ENCODE results near the gene LRRC66. TPM values are rescaled to one million over a fixed set of nuclear protein-coding genes. Genes with fewer than 3 reads are reported as not detected.
A peak's percentile ranks its signal among the peaks of the same experiment; 100 is the strongest.

The LRRC66 gene
- total and polyA plus RNA-seq, 2 experiments from 2014 or later = 0.24 TPM; not detected in 1

- peak overlapping the region; percentile 88 for H3K4me2 ChIP-seq
Observed at GRCh38 chr4:52052475-52052780, 32.3 kb upstream of the LRRC66 start.

DNA sequence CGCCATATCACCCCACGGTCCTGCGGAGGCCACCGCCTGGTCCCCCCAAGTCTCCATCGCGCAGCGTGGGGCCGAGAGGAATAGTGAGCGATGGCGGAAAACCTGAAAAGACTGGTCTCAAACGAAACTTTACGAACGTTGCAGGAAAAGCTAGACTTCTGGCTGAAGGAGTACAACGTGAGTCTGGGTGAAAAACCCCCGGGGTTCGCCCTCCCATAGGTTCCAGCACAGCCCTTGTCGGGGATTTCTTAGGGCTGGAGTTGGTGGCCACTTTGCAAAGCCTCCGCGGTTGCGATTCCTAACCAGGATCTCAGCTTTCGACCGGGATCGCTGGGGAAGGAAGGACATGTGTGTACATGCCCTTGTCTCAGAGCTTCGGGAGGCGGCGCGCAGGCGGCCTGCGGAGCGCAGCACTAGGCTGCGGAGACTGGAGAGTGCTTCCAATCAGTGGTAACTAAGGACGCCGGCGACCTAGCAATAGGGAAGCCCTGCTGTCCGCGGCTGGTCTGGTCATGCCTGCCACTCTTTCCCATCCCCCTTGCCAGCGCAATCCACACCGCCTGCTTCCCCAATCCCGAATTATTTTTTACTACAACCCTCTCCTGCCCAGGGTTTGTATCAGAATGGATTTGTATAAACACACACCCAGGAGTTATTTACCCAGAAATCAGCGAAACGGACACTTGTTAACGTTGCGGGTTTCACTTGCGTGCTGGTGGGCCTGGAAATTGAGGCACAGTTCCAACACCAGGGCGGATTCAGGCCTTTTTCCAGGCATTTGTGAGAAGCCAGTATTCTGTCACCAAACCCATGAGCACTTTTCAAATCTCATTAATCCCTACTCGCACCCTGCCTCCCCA, 31.7 kb upstream of the LRRC66 start:
- Mint-ChIP-seq H3K27ac (peak overlapping the region; percentile 84), H3K36me3 (ENCODE audit: low read depth) (peaks cover 8% of the 10 kb centered on the region; the same call in 2 of the 3 replicates), H3K27me3 (ENCODE audit: insufficient read depth, low read depth, poor library complexity) (peaks cover 22% of the 10 kb centered on the region), H3K4me1 (peaks cover 28% of the 10 kb centered on the region), H3K4me3 (peak overlapping the region; percentile 87), H3K9me3 (peaks cover 13% of the 10 kb centered on the region)
- peak overlapping the region; percentile 95 for H2AFZ ChIP-seq
- ATAC-seq = peak; percentile 98
- peak overlapping the region; percentile 88 for H3K4me2 ChIP-seq
- peak; percentile 94 for DNase-seq (ENCODE audit: low spot score)
- H3K9me2 ChIP-seq (ENCODE audit: insufficient read depth) = 0 out of 2 replicates have a peak, but pooled peaks cover 7% of the 10 kb centered on the region
- peak overlapping the region; percentile 77; the same call in 1 of the 2 replicates for H3K27ac ChIP-seq (ENCODE audit: low read depth)
- H3K4me3 ChIP-seq = peak overlapping the region; percentile 92
- H3K27me3 ChIP-seq (ENCODE audit: insufficient read depth) = peaks cover 40% of the 10 kb centered on the region
- H3K4me1 ChIP-seq (ENCODE audit: insufficient read depth) = peaks cover 25% of the 10 kb centered on the region
- H4K20me1 ChIP-seq (replicated peaks; ENCODE audit: insufficient read depth) = no peaks in the 10 kb centered on the region
- H3K36me3 ChIP-seq (ENCODE audit: insufficient read depth) = 0 out of 2 replicates have a peak, but pooled peaks cover 3% of the 10 kb centered on the region
- no peaks in the 10 kb centered on the region for H3F3A ChIP-seq (replicated peaks; ENCODE audit: low read depth)
- no peaks in the 10 kb centered on the region for H3K79me2 ChIP-seq (replicated peaks; ENCODE audit: insufficient read depth)
- TF ChIP-seq, protein P1, sequence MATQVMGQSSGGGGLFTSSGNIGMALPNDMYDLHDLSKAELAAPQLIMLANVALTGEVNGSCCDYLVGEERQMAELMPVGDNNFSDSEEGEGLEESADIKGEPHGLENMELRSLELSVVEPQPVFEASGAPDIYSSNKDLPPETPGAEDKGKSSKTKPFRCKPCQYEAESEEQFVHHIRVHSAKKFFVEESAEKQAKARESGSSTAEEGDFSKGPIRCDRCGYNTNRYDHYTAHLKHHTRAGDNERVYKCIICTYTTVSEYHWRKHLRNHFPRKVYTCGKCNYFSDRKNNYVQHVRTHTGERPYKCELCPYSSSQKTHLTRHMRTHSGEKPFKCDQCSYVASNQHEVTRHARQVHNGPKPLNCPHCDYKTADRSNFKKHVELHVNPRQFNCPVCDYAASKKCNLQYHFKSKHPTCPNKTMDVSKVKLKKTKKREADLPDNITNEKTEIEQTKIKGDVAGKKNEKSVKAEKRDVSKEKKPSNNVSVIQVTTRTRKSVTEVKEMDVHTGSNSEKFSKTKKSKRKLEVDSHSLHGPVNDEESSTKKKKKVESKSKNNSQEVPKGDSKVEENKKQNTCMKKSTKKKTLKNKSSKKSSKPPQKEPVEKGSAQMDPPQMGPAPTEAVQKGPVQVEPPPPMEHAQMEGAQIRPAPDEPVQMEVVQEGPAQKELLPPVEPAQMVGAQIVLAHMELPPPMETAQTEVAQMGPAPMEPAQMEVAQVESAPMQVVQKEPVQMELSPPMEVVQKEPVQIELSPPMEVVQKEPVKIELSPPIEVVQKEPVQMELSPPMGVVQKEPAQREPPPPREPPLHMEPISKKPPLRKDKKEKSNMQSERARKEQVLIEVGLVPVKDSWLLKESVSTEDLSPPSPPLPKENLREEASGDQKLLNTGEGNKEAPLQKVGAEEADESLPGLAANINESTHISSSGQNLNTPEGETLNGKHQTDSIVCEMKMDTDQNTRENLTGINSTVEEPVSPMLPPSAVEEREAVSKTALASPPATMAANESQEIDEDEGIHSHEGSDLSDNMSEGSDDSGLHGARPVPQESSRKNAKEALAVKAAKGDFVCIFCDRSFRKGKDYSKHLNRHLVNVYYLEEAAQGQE (IDR thresholded peaks at IDR 0.05; ENCODE audit: unreplicated experiment) = no peak
- TF ChIP-seq ZNF331 (CRISPR knock-in tag; IDR thresholded peaks at IDR 0.05; ENCODE audit: low read depth) (peak; percentile 45), ETS1 (IDR thresholded peaks at IDR 0.05) (no peak), NANOG (IDR thresholded peaks at IDR 0.05; ENCODE audit: borderline replicate concordance) (no peak), EZH2 (IDR thresholded peaks at IDR 0.05; ENCODE audit: low read depth, unreplicated experiment) (peak; percentile 52), ZNF114 (CRISPR knock-in tag; IDR thresholded peaks at IDR 0.05) (no peak), STAT1 (IDR thresholded peaks at IDR 0.05; ENCODE audit: unreplicated experiment) (no peak), JUNB (IDR thresholded peaks at IDR 0.05; ENCODE audit: unreplicated experiment) (no peak), CREB1 (CRISPR knock-in tag; IDR thresholded peaks at IDR 0.05; ENCODE audit: low read depth) (no peak)
- TF ChIP-seq, protein P2, sequence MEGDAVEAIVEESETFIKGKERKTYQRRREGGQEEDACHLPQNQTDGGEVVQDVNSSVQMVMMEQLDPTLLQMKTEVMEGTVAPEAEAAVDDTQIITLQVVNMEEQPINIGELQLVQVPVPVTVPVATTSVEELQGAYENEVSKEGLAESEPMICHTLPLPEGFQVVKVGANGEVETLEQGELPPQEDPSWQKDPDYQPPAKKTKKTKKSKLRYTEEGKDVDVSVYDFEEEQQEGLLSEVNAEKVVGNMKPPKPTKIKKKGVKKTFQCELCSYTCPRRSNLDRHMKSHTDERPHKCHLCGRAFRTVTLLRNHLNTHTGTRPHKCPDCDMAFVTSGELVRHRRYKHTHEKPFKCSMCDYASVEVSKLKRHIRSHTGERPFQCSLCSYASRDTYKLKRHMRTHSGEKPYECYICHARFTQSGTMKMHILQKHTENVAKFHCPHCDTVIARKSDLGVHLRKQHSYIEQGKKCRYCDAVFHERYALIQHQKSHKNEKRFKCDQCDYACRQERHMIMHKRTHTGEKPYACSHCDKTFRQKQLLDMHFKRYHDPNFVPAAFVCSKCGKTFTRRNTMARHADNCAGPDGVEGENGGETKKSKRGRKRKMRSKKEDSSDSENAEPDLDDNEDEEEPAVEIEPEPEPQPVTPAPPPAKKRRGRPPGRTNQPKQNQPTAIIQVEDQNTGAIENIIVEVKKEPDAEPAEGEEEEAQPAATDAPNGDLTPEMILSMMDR (conservative IDR thresholded peaks at IDR 0.05; ENCODE audit: low read depth in 2 of 2) = no peak

More at GRCh38 chr4:52052475-52052780, 32.3 kb upstream of the LRRC66 start:
- Histone ChIP-seq H3K27me3 (ENCODE audit: insufficient read depth) (peaks cover 40% of the 10 kb centered on the region), H4K20me1 (replicated peaks; ENCODE audit: insufficient read depth) (no peaks in the 10 kb centered on the region), H3K4me3 (peak overlapping the region; percentile 92), H3F3A (replicated peaks; ENCODE audit: low read depth) (no peaks in the 10 kb centered on the region), H3K79me2 (replicated peaks; ENCODE audit: insufficient read depth) (no peaks in the 10 kb centered on the region), H3K27ac (ENCODE audit: low read depth) (no peak overlapping the region), H2AFZ (peak overlapping the region; percentile 87), H3K36me3 (ENCODE audit: insufficient read depth) (0 out of 2 replicates have a peak, but pooled peaks cover 3% of the 10 kb centered on the region), H3K4me1 (ENCODE audit: insufficient read depth) (peaks cover 25% of the 10 kb centered on the region), H3K9me2 (ENCODE audit: insufficient read depth) (peaks cover 7% of the 10 kb centered on the region; the same call in 1 of the 2 replicates)
- H3K9me3 Mint-ChIP-seq = peaks cover 12% of the 10 kb centered on the region
- TF ChIP-seq, protein P1 (IDR thresholded peaks at IDR 0.05; ENCODE audit: unreplicated experiment) = no peak
- TF ChIP-seq JUNB (IDR thresholded peaks at IDR 0.05; ENCODE audit: unreplicated experiment) = no peak
- peaks cover 22% of the 10 kb centered on the region for H3K27me3 Mint-ChIP-seq (ENCODE audit: insufficient read depth, low read depth, poor library complexity)
- peak; percentile 26 for DNase-seq (ENCODE audit: low spot score)
- peak; percentile 5; the same call in 1 of the 3 replicates for ATAC-seq
- H3K27ac Mint-ChIP-seq = peak overlapping the region; percentile 53
- peak overlapping the region; percentile 87 for H3K4me3 Mint-ChIP-seq
- peaks cover 28% of the 10 kb centered on the region for H3K4me1 Mint-ChIP-seq
- peaks cover 8% of the 10 kb centered on the region; the same call in 2 of the 3 replicates for H3K36me3 Mint-ChIP-seq (ENCODE audit: low read depth)

Measured in GM23338 (cell line).